GM21526 (cell line): ENCODE data around the gene IQSEC1.

Experiments
- ATAC-seq: cut with Tn5 transposase; IDR thresholded peaks from one replicate; pipeline ENCODE4 v1.9.1; 2021; ENCODE audit warnings: moderate library complexity; ENCODE audit not compliant: unreplicated experiment, low FRiP score

Gene IQSEC1

GRCh38 chr3:13073326-13074005 is at the start of gene IQSEC1:
Gene IQSEC1 (minus strand): TSS chr3:13073429. CDS start chr3:13073014, 415 bp downstream.
- ATAC-seq, result no peak

DNA sequence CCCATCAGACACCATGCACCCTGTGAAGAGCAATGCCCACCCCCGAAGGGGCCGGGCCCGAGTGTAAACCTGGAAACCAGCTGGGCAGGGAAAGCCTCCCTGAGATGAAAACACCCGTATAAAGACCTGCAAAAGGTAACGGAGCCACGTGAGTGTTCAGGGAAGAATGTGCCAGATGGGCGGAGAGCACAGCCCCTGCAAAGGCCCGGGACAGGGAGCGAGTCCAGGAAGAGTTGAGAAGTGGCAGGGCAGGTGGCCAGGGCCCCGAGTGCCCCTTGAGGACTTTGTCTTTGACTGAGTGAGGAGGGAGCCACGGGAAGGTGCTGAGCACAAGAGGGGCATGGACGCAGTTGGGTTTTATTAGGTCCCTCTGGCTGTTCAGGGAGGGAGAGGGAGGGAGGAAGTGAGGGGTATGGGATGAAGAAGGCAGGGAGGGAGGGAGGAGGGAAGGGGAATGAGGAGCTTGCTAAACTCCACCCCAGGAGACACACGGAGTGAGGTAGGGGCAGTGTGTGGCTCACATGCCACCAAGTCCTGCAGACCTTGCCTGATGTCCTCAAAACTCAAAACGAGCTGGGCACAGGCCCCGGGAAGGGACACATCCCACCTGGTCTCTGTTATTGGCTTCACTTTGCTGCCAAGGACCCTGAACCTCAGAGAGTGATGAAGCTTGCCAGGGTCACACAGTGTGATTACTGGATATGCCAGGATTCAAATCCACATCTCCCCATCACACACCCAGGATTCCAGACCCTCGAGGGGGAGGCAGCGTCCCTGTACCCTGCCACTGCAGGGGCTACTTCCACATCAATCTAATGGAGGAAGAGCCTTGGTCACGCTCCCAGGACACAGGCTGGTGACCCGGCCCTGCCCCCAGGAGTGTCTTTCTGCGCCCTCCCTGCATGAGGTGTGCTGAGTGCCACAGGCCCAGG is 49.1 kb upstream of the IQSEC1 start:
- ATAC-seq, result no peak

DNA sequence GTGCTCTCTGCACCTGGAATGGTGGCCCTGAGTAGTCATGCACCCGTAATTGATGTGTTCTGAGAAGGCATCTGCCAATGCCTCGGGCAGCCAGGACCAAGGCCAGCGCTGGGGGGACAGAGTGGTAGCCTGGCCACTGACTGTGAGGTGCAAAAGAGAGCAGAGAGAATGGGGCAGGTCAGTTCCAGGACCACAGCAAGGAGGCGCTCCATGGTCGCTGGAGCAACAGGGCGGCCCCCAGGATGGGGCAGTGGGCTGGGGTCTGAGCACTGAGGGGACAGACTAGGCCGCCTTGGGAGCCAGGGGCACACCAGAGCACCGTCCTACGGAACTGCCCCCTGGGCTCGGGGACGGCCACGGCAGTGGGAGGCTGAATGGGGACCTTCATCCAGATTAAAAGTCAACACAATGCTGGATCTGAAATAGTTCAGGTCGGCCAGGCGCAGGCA is 48.3 kb upstream of the IQSEC1 start:
- no peak for ATAC-seq

GRCh38 chr3:13120928-13121552 is 47.8 kb upstream of the IQSEC1 start:
- ATAC-seq, result no peak

GRCh38 chr3:13120289-13120927 is 47.2 kb upstream of the IQSEC1 start:
- no peak for ATAC-seq

DNA sequence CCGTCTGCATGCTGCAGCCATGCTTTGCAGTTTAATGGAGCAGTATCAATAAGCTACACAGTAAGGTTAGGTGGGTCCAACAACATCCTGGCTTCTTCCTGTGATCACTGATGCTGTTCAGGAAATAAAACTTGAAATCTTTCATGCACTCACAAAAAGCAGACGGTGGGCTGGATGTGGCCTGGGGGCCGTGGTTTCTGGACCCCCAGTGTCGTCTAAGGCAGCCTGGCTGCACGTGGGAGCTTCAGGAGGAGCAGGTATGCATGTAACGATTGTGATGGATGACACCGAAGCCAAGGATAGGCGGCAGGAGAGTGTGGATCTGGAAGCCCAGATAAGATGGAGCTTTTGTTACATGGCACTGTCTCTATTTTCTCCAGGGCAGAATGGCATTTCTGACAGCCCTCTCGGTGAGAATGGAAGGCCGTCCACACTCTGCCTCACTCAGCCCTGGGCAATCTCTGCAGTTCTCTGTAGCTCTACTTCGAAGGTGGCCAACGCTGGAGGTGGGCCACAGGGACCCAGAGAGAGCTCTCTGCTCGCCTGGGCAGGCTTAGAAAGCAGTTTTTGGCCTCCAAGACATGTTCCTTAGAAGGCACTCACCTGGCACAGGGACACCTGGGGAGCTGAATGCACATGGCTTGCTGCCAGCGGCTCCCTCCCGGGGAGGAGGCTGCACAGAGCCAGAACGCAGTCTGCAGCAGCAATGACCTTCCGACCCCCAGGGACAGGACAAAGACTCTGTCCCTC is 46.4 kb upstream of the IQSEC1 start:
- no peak for ATAC-seq

- ATAC-seq, result no peak
Observed at GRCh38 chr3:13116426-13116825, 43.2 kb upstream of the IQSEC1 start.

- ATAC-seq, result no peak
Observed at GRCh38 chr3:13115991-13116390, 42.8 kb upstream of the IQSEC1 start.

GRCh38 chr3:13115576-13115910 is 42.3 kb upstream of the IQSEC1 start:
- ATAC-seq, result no peak

DNA sequence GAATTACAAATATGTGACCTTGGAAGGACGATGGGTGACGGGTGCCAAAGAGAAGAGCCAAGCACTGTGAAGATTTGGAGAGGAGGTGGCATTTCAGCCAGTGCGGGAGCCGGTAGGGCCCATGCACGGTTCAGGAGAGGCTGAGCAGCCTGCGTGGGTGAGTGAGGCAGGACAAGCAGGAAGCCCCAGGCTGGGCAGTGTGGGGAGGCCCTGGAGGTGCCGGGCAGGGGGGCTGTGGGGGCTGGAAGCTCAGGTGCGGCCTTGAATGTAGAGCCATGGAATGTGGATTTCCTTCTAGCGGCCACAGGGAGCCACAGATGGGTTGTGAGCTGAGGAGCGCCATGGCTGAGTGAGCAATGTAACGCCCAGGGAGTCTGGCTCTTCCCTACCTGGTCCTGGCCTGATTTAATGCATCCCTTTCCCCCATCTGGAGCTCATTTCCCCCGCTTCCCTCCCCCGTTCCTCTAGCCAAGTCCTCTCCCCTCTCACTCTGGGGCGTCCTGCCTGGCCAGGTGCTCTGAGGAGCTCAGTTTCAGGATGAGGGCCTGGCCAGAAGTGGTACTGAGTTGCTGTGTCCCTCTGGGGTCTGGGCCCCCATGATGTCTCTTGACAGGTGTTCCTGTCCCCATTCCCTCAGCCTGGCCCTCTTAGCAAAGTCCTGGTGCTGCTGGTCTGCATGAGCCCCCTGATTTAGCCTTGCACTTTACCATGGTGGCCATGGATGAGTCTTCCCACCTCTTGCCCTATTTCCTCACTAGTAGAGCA is 41.8 kb upstream of the IQSEC1 start:
- ATAC-seq, result no peak

- ATAC-seq, result no peak
Observed at GRCh38 chr3:13113346-13114330, 40.4 kb upstream of the IQSEC1 start.

- no peak for ATAC-seq
Observed at GRCh38 chr3:13112521-13113345, 39.5 kb upstream of the IQSEC1 start.

- ATAC-seq, result no peak
Observed at GRCh38 chr3:13111873-13112520, 38.8 kb upstream of the IQSEC1 start.

DNA sequence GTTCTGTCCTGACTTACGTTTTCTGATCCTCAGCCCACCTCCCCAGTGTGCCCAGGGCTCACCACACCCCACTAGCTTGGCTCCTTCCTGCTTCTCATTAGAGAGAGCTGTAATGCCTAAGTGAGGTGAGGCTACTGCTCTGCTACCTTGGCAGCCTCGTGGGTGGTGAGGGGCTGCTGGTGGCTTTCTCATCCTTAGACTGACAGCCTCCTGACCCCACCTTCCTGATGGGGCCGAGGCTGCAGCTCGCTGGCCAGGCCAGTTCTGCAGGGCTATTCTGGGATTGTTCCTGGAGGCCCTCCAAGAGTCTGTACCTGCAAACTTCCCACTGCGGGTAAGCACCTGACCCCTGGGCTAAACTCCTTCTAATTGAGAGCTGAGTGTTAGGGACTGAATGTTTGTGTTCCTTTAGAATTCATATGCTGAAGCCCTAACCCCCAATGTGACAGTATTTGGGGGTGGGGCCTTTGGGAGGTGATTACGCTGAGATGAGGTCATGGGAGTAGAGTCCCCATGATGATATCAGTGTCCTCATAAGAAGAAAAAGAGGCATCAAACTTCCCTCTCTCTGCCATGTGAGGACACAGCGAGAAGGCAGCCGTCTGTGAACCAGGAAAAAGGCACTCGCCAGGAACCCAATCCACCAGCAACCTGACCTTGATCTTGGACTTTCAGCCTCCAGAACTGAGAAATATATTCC is 38.1 kb upstream of the IQSEC1 start:
- ATAC-seq, result no peak

DNA sequence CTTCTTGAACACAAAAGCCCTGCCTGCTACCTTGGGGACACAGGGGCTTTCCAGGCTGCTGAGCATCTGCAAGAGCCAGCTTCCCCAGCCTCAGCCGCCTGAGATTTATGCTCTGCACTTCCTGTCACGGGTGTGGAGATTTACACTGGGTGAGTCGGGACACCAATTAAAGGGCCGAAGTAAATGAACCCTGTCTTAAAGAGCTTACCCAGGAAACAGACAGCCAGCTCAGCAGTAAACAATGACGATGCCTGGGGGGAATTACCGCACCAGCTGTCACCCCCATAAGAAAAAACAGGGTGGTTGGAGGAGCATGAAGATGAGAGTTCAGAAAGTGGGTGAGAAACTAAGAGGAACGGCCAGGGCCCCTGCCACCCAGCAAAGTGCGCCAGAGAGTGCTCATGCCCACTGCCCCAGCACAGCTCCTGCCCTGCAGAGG is 37.5 kb upstream of the IQSEC1 start:
- ATAC-seq, result no peak

DNA sequence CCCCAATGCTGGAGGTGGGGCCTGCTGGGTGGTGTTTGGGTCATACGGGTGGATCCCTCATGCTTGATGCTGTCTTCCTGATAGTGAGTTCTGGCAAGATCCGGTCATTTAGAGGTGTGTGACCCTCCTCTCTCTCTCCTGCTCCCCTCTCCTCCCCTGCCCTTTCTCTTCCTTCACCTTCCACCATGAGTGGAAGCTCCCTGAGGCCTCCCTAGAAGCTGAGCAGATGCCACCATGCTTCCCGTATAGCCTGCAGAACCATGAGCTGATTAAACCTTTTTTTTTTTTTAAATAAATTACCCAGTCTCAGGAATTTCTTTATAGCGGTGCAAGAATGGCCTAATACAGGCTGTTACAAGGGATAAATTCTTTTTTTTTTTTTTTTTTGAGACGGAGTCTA is 36.3 kb upstream of the IQSEC1 start:
- ATAC-seq, result no peak
